ENCODE measurements around the gene PLA2R1. TPM values are rescaled to one million over a fixed set of nuclear protein-coding genes. Genes with fewer than 3 reads are reported as not detected.

The PLA2R1 gene
- polyA plus RNA-seq, 1 experiment, result 2.0 TPM

DNA sequence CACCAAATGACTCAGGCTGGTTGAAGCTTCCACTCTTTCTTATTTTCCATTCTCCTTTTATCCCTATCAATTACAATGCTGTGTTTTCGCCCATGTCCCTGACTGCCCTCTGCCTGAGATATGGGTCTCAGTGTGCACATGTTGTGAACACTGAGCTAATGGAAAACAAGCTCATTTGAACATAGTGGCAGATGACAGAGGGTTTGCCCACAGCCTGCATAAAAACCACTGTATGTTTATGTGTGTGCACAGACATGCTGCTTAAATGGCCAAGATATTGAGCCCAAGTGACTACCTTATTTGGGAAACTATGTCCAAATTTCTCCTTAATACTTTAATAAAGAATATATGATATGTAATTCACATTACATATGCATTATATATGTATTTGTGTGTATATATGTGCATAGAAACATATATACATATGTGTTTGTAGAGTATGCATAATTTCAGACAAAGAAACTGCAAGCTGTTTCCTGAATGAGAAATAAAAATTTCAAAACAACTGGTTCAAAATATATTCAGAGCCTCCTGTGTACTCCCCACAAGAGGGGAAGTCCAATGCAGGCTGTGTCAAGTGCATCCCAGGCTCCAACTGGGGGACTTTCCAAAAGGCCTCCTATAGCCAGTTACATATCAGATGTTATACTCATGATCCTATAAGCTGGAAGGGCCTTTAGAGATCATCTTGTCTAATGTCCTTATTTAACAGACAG lies 171.7 kb downstream of the PLA2R1 start:
- no peak overlapping the region for H3K27ac ChIP-seq (ENCODE audit: low read depth, low read length)
- no peak for DNase-seq (ENCODE audit: low read depth, low spot score)
- POLR2A ChIA-PET, result no interaction called here
- H3K9me3 ChIP-seq (ENCODE audit: control insufficient read depth, insufficient read depth, low read length), result no peaks in the 10 kb centered on the region
- no peaks in the 10 kb centered on the region for H3K27me3 ChIP-seq (ENCODE audit: control insufficient read depth, insufficient read depth, low read length)
- CTCF ChIA-PET, result interaction anchor here (0.6 kb wide), 1 partner anchor 92 kb away, joined by 3 read pairs; no protein-coding TSS in a partner anchor
- H3K4me3 ChIP-seq (ENCODE audit: low read depth, low read length), result no peak overlapping the region
- TF ChIP-seq, protein P1, sequence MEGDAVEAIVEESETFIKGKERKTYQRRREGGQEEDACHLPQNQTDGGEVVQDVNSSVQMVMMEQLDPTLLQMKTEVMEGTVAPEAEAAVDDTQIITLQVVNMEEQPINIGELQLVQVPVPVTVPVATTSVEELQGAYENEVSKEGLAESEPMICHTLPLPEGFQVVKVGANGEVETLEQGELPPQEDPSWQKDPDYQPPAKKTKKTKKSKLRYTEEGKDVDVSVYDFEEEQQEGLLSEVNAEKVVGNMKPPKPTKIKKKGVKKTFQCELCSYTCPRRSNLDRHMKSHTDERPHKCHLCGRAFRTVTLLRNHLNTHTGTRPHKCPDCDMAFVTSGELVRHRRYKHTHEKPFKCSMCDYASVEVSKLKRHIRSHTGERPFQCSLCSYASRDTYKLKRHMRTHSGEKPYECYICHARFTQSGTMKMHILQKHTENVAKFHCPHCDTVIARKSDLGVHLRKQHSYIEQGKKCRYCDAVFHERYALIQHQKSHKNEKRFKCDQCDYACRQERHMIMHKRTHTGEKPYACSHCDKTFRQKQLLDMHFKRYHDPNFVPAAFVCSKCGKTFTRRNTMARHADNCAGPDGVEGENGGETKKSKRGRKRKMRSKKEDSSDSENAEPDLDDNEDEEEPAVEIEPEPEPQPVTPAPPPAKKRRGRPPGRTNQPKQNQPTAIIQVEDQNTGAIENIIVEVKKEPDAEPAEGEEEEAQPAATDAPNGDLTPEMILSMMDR (IDR thresholded peaks at IDR 0.05; ENCODE audit: low read depth, low read length), result no peak

DNA sequence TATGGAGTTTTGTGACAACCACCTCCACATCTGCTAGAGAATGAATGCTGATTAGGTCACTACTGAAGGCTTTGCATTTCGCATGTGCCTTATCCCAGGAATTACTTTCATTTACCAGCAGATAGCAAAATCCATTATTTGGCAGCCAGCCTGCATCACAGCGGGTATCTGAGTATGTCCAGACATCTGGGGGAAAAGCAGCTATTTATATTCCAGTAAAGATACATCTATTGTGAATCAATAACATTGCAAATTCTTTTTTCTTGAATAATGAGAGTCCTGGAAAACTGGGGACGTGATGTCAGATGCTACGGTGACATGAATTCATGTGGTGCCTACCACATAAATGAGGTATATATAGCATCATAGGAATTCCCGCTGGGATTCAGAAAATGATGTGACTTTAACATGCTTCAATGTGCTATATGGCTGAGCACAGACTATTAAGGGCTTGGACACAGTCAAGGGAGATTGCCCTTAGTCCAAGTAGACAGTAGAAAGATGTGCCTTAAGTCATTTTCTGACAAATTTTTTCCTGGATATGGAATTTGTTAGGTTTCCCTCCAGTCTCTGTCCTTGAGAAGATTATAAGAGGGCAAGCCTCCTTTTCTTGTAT lies 180.2 kb downstream of the PLA2R1 start:
- POLR2A ChIA-PET, result no interaction called here
- Histone ChIP-seq H3K27me3 (ENCODE audit: control insufficient read depth, insufficient read depth, low read length) (peaks cover 5% of the 10 kb centered on the region), H3K4me3 (ENCODE audit: low read depth, low read length) (no peak overlapping the region), H3K9me3 (ENCODE audit: control insufficient read depth, insufficient read depth, low read length) (no peaks in the 10 kb centered on the region), H3K27ac (ENCODE audit: low read depth, low read length) (no peak overlapping the region)
- TF ChIP-seq, protein P1 (IDR thresholded peaks at IDR 0.05; ENCODE audit: low read depth, low read length), result no peak
- CTCF ChIA-PET, result no interaction called here
- DNase-seq (ENCODE audit: low read depth, low spot score), result no peak

Other genes starting within 250 kb of the PLA2R1 start
- gene LY75, start 157.9 kb downstream of the PLA2R1 start, polyA plus RNA-seq (2011; rRNA removed), result not detected in 2 replicates
- gene ITGB6, start 137.7 kb upstream of the PLA2R1 start, polyA plus RNA-seq (2011; rRNA removed), result not detected in 2 replicates